ENCODE data around the gene CARNS1.

Gene CARNS1

GRCh38 chr11:67420147-67420645 lies 4.7 kb downstream of the CARNS1 start:
- H3K36me3 ChIP-seq (ENCODE audit: low read depth), result no peaks in the 10 kb centered on the region
- peaks cover 3% of the 10 kb centered on the region for H3K4me1 ChIP-seq (ENCODE audit: insufficient read depth, poor library complexity, severe bottlenecking)
- TF ChIP-seq CTCF (IDR thresholded peaks at IDR 0.05; ENCODE audit: poor library complexity, severe bottlenecking), result no peak
- H3K9me3 ChIP-seq (ENCODE audit: severe bottlenecking), result no peaks in the 10 kb centered on the region
- H3K4me3 ChIP-seq (ENCODE audit: severe bottlenecking), result peak overlapping the region; percentile 63
- H3K27me3 ChIP-seq (ENCODE audit: insufficient read depth, poor library complexity, severe bottlenecking), result no peaks in the 10 kb centered on the region
- no peak for DNase-seq (ENCODE audit: low spot score)
- no peak for ATAC-seq (ENCODE audit: low read depth)
- peak overlapping the region; percentile 32 for H3K27ac ChIP-seq (ENCODE audit: poor library complexity, severe bottlenecking)

DNA sequence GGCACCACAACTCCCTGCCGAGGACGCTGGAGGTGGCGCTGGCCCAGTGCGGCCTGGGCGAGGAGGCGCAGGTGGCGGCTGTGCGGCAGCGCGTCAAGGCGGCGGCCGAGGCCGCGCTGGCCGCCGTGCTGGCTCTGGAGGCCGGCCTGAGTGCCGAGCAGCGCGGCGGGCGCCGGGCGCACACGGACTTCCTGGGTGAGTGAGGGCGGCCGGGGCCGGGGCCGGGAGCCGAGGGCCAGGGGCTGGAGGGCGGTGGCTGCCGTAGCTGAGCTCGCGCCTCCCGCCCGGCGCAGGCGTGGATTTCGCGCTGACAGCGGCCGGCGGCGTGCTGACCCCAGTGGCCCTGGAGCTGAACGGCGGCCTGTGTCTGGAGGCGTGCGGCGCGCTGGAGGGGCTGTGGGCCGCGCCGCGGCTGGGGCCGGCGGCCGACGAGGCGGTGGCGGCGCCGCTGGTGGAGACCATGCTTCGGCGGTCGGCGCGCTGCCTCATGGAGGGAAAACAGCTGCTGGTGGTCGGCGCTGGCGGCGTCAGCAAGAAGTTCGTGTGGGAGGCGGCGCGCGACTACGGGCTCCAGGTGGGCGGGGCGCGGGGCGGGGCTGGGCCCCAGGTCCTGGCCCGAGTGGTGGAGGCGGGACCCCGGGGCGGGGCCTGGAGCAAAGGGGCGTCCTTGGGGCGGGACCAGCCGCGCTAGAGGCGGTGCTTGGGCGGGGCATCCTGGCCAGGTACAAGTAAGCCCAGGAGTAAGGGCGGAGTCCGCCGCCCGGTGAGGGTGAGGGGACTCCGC lies 5.4 kb downstream of the CARNS1 start:
- H3K4me3 ChIP-seq (ENCODE audit: severe bottlenecking), result peak overlapping the region; percentile 63
- peaks cover 3% of the 10 kb centered on the region for H3K4me1 ChIP-seq (ENCODE audit: insufficient read depth, poor library complexity, severe bottlenecking)
- no peak for TF ChIP-seq CTCF (IDR thresholded peaks at IDR 0.05; ENCODE audit: poor library complexity, severe bottlenecking)
- ATAC-seq (ENCODE audit: low read depth) (peak; percentile 79), DNase-seq (ENCODE audit: low spot score) (peak; percentile 94)
- H3K27me3 ChIP-seq (ENCODE audit: insufficient read depth, poor library complexity, severe bottlenecking), result no peaks in the 10 kb centered on the region
- H3K36me3 ChIP-seq (ENCODE audit: low read depth), result no peaks in the 10 kb centered on the region
- H3K9me3 ChIP-seq (ENCODE audit: severe bottlenecking), result no peaks in the 10 kb centered on the region
- peak overlapping the region; percentile 32 for H3K27ac ChIP-seq (ENCODE audit: poor library complexity, severe bottlenecking)

DNA sequence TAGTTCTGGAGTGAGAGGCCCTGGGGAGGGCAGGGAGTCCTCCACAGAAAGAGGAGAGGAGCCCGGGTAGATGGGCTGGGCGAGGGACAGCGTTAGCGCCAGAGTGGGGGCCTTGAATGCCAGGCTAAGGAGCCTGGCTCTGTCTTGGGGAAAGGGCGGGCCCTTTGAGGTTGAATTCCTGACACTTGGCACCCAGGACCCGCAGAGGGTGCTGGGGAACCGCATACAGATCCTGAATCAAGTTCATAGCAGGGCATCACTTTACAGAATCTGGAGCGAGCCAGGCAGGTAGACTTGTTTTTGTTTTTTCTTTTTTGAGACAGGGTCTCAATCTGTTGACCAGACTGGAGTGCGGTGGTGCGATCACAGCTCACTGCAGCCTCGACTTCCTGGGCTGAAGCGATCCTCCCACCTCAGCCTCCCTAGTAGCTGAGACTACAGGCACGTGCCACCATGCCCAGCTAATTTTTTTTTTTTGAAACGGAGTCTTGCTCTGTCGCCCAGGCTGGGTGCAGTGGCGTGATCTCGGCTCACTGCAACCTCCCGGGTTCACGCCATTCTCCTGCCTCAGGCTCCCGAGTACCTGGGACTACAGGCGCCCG lies 6.1 kb downstream of the CARNS1 start:
- TF ChIP-seq CTCF (IDR thresholded peaks at IDR 0.05; ENCODE audit: poor library complexity, severe bottlenecking), result no peak
- Histone ChIP-seq H3K4me3 (ENCODE audit: severe bottlenecking) (peak overlapping the region; percentile 63), H3K4me1 (ENCODE audit: insufficient read depth, poor library complexity, severe bottlenecking) (peaks cover 3% of the 10 kb centered on the region), H3K36me3 (ENCODE audit: low read depth) (no peaks in the 10 kb centered on the region), H3K27me3 (ENCODE audit: insufficient read depth, poor library complexity, severe bottlenecking) (no peaks in the 10 kb centered on the region), H3K27ac (ENCODE audit: poor library complexity, severe bottlenecking) (no peak overlapping the region), H3K9me3 (ENCODE audit: severe bottlenecking) (no peaks in the 10 kb centered on the region)
- ATAC-seq (ENCODE audit: low read depth), result peak; percentile 12
- no peak for DNase-seq (ENCODE audit: low spot score)

GRCh38 chr11:67422891-67423290 lies 7.4 kb downstream of the CARNS1 start:
- ATAC-seq (ENCODE audit: low read depth) (peak; percentile 72), DNase-seq (ENCODE audit: low spot score) (no peak)
- Histone ChIP-seq H3K27me3 (ENCODE audit: insufficient read depth, poor library complexity, severe bottlenecking) (no peaks in the 10 kb centered on the region), H3K4me3 (ENCODE audit: severe bottlenecking) (no peak overlapping the region), H3K4me1 (ENCODE audit: insufficient read depth, poor library complexity, severe bottlenecking) (peaks cover 3% of the 10 kb centered on the region), H3K9me3 (ENCODE audit: severe bottlenecking) (no peaks in the 10 kb centered on the region), H3K36me3 (ENCODE audit: low read depth) (no peaks in the 10 kb centered on the region), H3K27ac (ENCODE audit: poor library complexity, severe bottlenecking) (no peak overlapping the region)
- no peak for TF ChIP-seq CTCF (IDR thresholded peaks at IDR 0.05; ENCODE audit: poor library complexity, severe bottlenecking)

- Histone ChIP-seq H3K4me1 (ENCODE audit: insufficient read depth, poor library complexity, severe bottlenecking) (peaks cover 3% of the 10 kb centered on the region), H3K4me3 (ENCODE audit: severe bottlenecking) (no peak overlapping the region), H3K36me3 (ENCODE audit: low read depth) (no peaks in the 10 kb centered on the region), H3K27ac (ENCODE audit: poor library complexity, severe bottlenecking) (no peak overlapping the region), H3K27me3 (ENCODE audit: insufficient read depth, poor library complexity, severe bottlenecking) (no peaks in the 10 kb centered on the region), H3K9me3 (ENCODE audit: severe bottlenecking) (no peaks in the 10 kb centered on the region)
- no peak for TF ChIP-seq CTCF (IDR thresholded peaks at IDR 0.05; ENCODE audit: poor library complexity, severe bottlenecking)
- ATAC-seq (ENCODE audit: low read depth) (no peak), DNase-seq (ENCODE audit: low spot score) (no peak)
These were observed 8.0 kb downstream of the CARNS1 start for GRCh38 chr11:67423466-67423865.

Measured in RWPE2 (cell line).